Measurements from ENCODE around the gene CPN2.

CPN2 gene

GRCh38 chr3:194315965-194316361 is 35.2 kb downstream of the CPN2 start:
- Histone ChIP-seq H3K27ac (ENCODE audit: low read depth in 2 of 2, low read length in 2 of 2) (no peak overlapping the region), H3K4me3 (ENCODE audit: low read length in 2 of 2) (peak overlapping the region in 1 of 2 donors; percentile 66), H3K9me3 (ENCODE audit: control insufficient read depth in 2 of 2, low read length in 2 of 2) (no peaks in the 10 kb centered on the region), H3K27me3 (ENCODE audit: control insufficient read depth in 2 of 2, insufficient read depth in 2 of 2, low read length in 2 of 2) (peaks cover 0 to 2% of the 10 kb centered on the region in 2 donors), H3K4me1 (ENCODE audit: control insufficient read depth in 2 of 2, insufficient read depth in 2 of 2, low read length in 2 of 2) (peaks cover 5 to 13% of the 10 kb centered on the region in 2 donors), H3K36me3 (ENCODE audit: control insufficient read depth in 2 of 2, insufficient read depth in 2 of 2, low read length in 2 of 2) (no peaks in the 10 kb centered on the region), H3K9ac (ENCODE audit: low read depth in 1 of 2, low read length in 2 of 2) (peak overlapping the region in 1 of 2 donors; percentile 73)

- peak overlapping the region; percentile 66 to 74 for H3K4me3 ChIP-seq (ENCODE audit: low read length in 2 of 2)
- H3K36me3 ChIP-seq (ENCODE audit: control insufficient read depth in 2 of 2, insufficient read depth in 2 of 2, low read length in 2 of 2) = no peaks in the 10 kb centered on the region
- H3K27me3 ChIP-seq (ENCODE audit: control insufficient read depth in 2 of 2, insufficient read depth in 2 of 2, low read length in 2 of 2) = peaks cover 0 to 2% of the 10 kb centered on the region in 2 donors
- H3K9ac ChIP-seq (ENCODE audit: low read depth in 1 of 2, low read length in 2 of 2) = peak overlapping the region; percentile 68 to 73
- no peaks in the 10 kb centered on the region for H3K9me3 ChIP-seq (ENCODE audit: control insufficient read depth in 2 of 2, low read length in 2 of 2)
- H3K27ac ChIP-seq (ENCODE audit: low read depth in 2 of 2, low read length in 2 of 2) = peak overlapping the region; percentile 2 to 12
- H3K4me1 ChIP-seq (ENCODE audit: control insufficient read depth in 2 of 2, insufficient read depth in 2 of 2, low read length in 2 of 2) = peaks cover 5 to 13% of the 10 kb centered on the region in 2 donors
These were observed 35.8 kb downstream of the CPN2 start for GRCh38 chr3:194315088-194315964.

- H3K9me3 ChIP-seq (ENCODE audit: control insufficient read depth in 2 of 2, low read length in 2 of 2) = no peaks in the 10 kb centered on the region
These were observed 36.6 kb downstream of the CPN2 start for GRCh38 chr3:194314388-194315068.

DNA sequence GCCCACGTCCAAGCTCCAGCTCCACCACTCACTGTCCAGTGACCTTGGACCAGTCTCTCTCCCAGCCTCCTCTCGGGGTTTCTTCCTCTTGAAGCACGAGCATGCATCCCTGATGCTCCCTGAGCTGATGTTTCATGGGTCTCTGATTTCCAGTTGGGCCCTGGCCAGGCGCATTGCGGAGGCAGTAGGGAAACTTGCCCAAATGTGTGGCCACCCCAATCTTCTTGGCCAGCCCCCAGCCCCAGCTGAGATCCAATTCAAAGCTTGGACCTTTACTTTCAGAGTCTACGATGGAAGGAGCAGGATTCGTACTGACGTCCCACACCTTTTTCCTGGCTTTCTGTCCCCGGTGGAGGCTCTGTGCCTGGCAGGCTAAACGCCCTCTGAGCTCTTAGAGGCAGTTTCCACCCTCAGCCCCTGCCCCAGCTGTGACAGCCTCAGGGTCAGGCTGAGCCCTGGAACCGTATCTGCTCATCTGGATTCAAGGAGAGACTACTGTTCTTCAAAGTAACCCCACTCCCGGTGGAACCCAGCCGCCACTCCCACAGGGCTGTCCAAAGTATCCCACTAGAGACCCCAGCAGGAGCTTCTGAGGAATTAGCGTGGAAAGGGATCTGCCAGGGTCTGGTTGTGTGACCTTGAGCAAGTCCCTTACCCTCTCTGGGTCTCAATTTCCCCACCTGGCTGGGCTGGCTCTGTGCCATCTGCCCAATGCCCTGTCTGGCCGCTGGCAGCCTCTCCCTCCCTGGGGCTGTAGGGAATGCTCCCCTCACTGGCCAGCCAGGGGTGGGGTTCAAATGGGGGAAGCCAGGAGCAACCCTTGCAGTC is 37.4 kb downstream of the CPN2 start:
- no peaks in the 10 kb centered on the region for H3K9me3 ChIP-seq (ENCODE audit: control insufficient read depth in 2 of 2, low read length in 2 of 2)
- H3K27me3 ChIP-seq (ENCODE audit: control insufficient read depth in 2 of 2, insufficient read depth in 2 of 2, low read length in 2 of 2) = peaks cover 0 to 2% of the 10 kb centered on the region in 2 donors
- H3K4me1 ChIP-seq (ENCODE audit: control insufficient read depth in 2 of 2, insufficient read depth in 2 of 2, low read length in 2 of 2) = peaks cover 5 to 13% of the 10 kb centered on the region in 2 donors
- no peak overlapping the region for H3K9ac ChIP-seq (ENCODE audit: low read depth in 1 of 2, low read length in 2 of 2)
- H3K4me3 ChIP-seq (ENCODE audit: low read length in 2 of 2) = no peak overlapping the region
- H3K27ac ChIP-seq (ENCODE audit: low read depth in 2 of 2, low read length in 2 of 2) = no peak overlapping the region
- H3K36me3 ChIP-seq (ENCODE audit: control insufficient read depth in 2 of 2, insufficient read depth in 2 of 2, low read length in 2 of 2) = no peaks in the 10 kb centered on the region

More at GRCh38 chr3:194314388-194315068, 36.6 kb downstream of the CPN2 start:
- Histone ChIP-seq H3K4me3 (ENCODE audit: low read length in 2 of 2) (no peak overlapping the region), H3K27ac (ENCODE audit: low read depth in 2 of 2, low read length in 2 of 2) (no peak overlapping the region), H3K36me3 (ENCODE audit: control insufficient read depth in 2 of 2, insufficient read depth in 2 of 2, low read length in 2 of 2) (no peaks in the 10 kb centered on the region), H3K27me3 (ENCODE audit: control insufficient read depth in 2 of 2, insufficient read depth in 2 of 2, low read length in 2 of 2) (peaks cover 0 to 2% of the 10 kb centered on the region in 2 donors), H3K9ac (ENCODE audit: low read depth in 1 of 2, low read length in 2 of 2) (no peak overlapping the region), H3K4me1 (ENCODE audit: control insufficient read depth in 2 of 2, insufficient read depth in 2 of 2, low read length in 2 of 2) (peaks cover 5 to 13% of the 10 kb centered on the region in 2 donors)

GRCh38 chr3:194312743-194313281 is 38.3 kb downstream of the CPN2 start:
- H3K27me3 ChIP-seq (ENCODE audit: control insufficient read depth in 2 of 2, insufficient read depth in 2 of 2, low read length in 2 of 2) = peaks cover 0 to 2% of the 10 kb centered on the region in 2 donors
- no peak overlapping the region for H3K27ac ChIP-seq (ENCODE audit: low read depth in 2 of 2, low read length in 2 of 2)
- H3K36me3 ChIP-seq (ENCODE audit: control insufficient read depth in 2 of 2, insufficient read depth in 2 of 2, low read length in 2 of 2) = no peaks in the 10 kb centered on the region
- H3K4me1 ChIP-seq (ENCODE audit: control insufficient read depth in 2 of 2, insufficient read depth in 2 of 2, low read length in 2 of 2) = peaks cover 5 to 13% of the 10 kb centered on the region in 2 donors
- H3K4me3 ChIP-seq (ENCODE audit: low read length in 2 of 2) = no peak overlapping the region
- no peak overlapping the region for H3K9ac ChIP-seq (ENCODE audit: low read depth in 1 of 2, low read length in 2 of 2)
- H3K9me3 ChIP-seq (ENCODE audit: control insufficient read depth in 2 of 2, low read length in 2 of 2) = no peaks in the 10 kb centered on the region

DNA sequence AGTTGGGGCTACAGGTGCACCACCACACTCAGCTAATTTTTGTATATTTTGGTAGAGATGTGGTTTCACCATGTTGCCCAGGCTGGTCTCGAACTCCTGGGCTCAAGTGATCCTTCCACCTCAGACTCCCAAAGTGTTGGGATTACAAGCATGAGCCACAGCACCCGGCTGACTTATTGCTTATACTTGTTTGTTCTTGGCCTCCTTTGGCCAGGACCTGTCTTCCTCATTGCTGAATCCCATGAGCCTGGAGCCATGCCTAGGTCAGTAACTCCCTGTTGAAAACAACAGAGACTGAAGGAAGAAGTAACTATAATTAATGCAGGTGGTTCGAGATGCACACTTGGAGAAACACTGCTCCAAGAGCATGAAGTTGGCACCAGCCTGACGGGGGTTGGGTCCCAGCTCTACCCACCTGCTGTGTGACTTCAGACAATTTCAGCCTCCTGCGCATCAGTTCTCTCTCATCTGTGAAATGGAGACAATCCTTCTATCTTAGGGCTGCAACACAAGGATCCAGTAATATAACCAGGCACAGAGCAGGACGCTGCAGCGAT is 38.9 kb downstream of the CPN2 start:
- Histone ChIP-seq H3K9ac (ENCODE audit: low read depth in 1 of 2, low read length in 2 of 2) (no peak overlapping the region), H3K36me3 (ENCODE audit: control insufficient read depth in 2 of 2, insufficient read depth in 2 of 2, low read length in 2 of 2) (no peaks in the 10 kb centered on the region), H3K4me1 (ENCODE audit: control insufficient read depth in 2 of 2, insufficient read depth in 2 of 2, low read length in 2 of 2) (peaks cover 5 to 13% of the 10 kb centered on the region in 2 donors), H3K27me3 (ENCODE audit: control insufficient read depth in 2 of 2, insufficient read depth in 2 of 2, low read length in 2 of 2) (peaks cover 0 to 2% of the 10 kb centered on the region in 2 donors), H3K27ac (ENCODE audit: low read depth in 2 of 2, low read length in 2 of 2) (no peak overlapping the region), H3K4me3 (ENCODE audit: low read length in 2 of 2) (no peak overlapping the region), H3K9me3 (ENCODE audit: control insufficient read depth in 2 of 2, low read length in 2 of 2) (no peaks in the 10 kb centered on the region)

GRCh38 chr3:194311000-194311399 is 40.1 kb downstream of the CPN2 start:
- Histone ChIP-seq H3K36me3 (ENCODE audit: control insufficient read depth in 2 of 2, insufficient read depth in 2 of 2, low read length in 2 of 2) (no peaks in the 10 kb centered on the region), H3K4me3 (ENCODE audit: low read length in 2 of 2) (no peak overlapping the region), H3K4me1 (ENCODE audit: control insufficient read depth in 2 of 2, insufficient read depth in 2 of 2, low read length in 2 of 2) (peaks cover 12 to 13% of the 10 kb centered on the region in 2 donors), H3K27ac (ENCODE audit: low read depth in 2 of 2, low read length in 2 of 2) (no peak overlapping the region), H3K9ac (ENCODE audit: low read depth in 1 of 2, low read length in 2 of 2) (no peak overlapping the region), H3K9me3 (ENCODE audit: control insufficient read depth in 2 of 2, low read length in 2 of 2) (no peaks in the 10 kb centered on the region), H3K27me3 (ENCODE audit: control insufficient read depth in 2 of 2, insufficient read depth in 2 of 2, low read length in 2 of 2) (peaks cover 0 to 4% of the 10 kb centered on the region in 2 donors)

DNA sequence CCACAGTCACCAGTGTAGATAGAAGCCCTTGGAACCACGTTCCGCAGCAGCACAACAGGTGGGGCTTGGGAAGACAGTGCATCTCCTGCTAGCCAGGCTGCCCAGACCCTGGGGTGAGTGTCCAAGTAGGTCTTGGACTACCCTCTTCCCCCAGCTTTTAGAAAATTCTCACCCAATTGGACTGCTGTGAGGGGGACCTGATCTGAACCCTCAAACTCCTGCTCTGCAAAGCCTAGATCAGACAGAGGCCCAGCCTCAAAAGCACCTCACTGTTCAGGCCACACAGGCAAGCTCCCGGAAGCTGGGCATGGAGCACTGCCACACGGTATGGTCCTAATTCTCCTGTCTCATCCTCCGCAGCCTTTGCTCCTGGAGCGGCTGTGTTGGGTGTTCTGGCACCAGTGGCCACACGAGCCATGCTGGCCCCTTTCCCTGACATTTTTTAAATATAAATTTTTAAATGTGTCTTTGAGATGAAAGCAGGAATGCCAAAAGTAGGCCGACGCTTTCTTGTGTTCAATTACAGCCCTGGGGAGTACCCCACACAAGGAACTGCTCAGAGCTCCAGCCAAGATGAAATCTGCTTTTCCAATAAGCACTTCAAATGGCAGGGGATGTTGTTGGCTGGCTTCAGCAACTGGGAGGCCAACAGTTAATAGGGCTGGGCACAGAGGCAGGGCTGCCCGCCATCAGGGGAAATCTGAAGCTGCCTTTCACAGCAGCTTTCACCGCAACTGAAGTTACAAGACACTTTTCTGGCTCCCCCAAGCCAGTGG is 40.9 kb downstream of the CPN2 start:
- no peak overlapping the region for H3K4me3 ChIP-seq (ENCODE audit: low read length in 2 of 2)
- H3K27me3 ChIP-seq (ENCODE audit: control insufficient read depth in 2 of 2, insufficient read depth in 2 of 2, low read length in 2 of 2) = peaks cover 0 to 4% of the 10 kb centered on the region in 2 donors
- no peaks in the 10 kb centered on the region for H3K9me3 ChIP-seq (ENCODE audit: control insufficient read depth in 2 of 2, low read length in 2 of 2)
- peaks cover 7 to 9% of the 10 kb centered on the region in 2 donors for H3K4me1 ChIP-seq (ENCODE audit: control insufficient read depth in 2 of 2, insufficient read depth in 2 of 2, low read length in 2 of 2)
- H3K27ac ChIP-seq (ENCODE audit: low read depth in 2 of 2, low read length in 2 of 2) = no peak overlapping the region
- H3K36me3 ChIP-seq (ENCODE audit: control insufficient read depth in 2 of 2, insufficient read depth in 2 of 2, low read length in 2 of 2) = no peaks in the 10 kb centered on the region
- H3K9ac ChIP-seq (ENCODE audit: low read depth in 1 of 2, low read length in 2 of 2) = no peak overlapping the region
